ENCODE data around the gene PRTN3.

GRCh38 chr19:892243-892893, 51.6 kb downstream of the PRTN3 start:
- TF ChIP-seq SNAI2 (CRISPR knock-in tag; IDR thresholded peaks at IDR 0.05): no peak
- TF ChIP-seq ZFP30 (CRISPR knock-in tag; IDR thresholded peaks at IDR 0.05): no peak
- TF ChIP-seq PATZ1 (CRISPR knock-in tag; IDR thresholded peaks at IDR 0.05; ENCODE audit: borderline replicate concordance): no peak
- no peak for TF ChIP-seq CREB5 (CRISPR knock-in tag; IDR thresholded peaks at IDR 0.05; ENCODE audit: low read depth)
- no peak for TF ChIP-seq ARNTL (CRISPR knock-in tag; IDR thresholded peaks at IDR 0.05; ENCODE audit: borderline replicate concordance, low read depth)
- TF ChIP-seq CSDC2 (CRISPR knock-in tag; IDR thresholded peaks at IDR 0.05): no peak
- TF ChIP-seq ZNF8 (CRISPR knock-in tag; IDR thresholded peaks at IDR 0.05): no peak
- no peak for TF ChIP-seq TCF4 (CRISPR knock-in tag; IDR thresholded peaks at IDR 0.05; ENCODE audit: borderline replicate concordance)
- no peak for TF ChIP-seq RARB (CRISPR knock-in tag; IDR thresholded peaks at IDR 0.05)
- no peak for TF ChIP-seq POU6F1 (CRISPR knock-in tag; IDR thresholded peaks at IDR 0.05; ENCODE audit: borderline replicate concordance, low read depth)
- no peak for TF ChIP-seq ZFP3 (CRISPR knock-in tag; IDR thresholded peaks at IDR 0.05)
- no peak for TF ChIP-seq ISL1 (CRISPR knock-in tag; IDR thresholded peaks at IDR 0.05)
- no peak for TF ChIP-seq CSRNP3 (CRISPR knock-in tag; IDR thresholded peaks at IDR 0.05)
- no peak for TF ChIP-seq ESRRG (CRISPR knock-in tag; IDR thresholded peaks at IDR 0.05)
